ENCODE measurements around the gene SMIM8. TPM values are rescaled to one million over a fixed set of nuclear protein-coding genes. Genes with fewer than 3 reads are reported as not detected.
"Not testable (repeated sequence)": the region's sequence is repeated elsewhere in the genome, so short reads cannot be mapped to it uniquely, and the experiment has no call there.

Gene SMIM8
- total RNA-seq, 1 experiment from 2014 or later: 6.6 TPM

DNA sequence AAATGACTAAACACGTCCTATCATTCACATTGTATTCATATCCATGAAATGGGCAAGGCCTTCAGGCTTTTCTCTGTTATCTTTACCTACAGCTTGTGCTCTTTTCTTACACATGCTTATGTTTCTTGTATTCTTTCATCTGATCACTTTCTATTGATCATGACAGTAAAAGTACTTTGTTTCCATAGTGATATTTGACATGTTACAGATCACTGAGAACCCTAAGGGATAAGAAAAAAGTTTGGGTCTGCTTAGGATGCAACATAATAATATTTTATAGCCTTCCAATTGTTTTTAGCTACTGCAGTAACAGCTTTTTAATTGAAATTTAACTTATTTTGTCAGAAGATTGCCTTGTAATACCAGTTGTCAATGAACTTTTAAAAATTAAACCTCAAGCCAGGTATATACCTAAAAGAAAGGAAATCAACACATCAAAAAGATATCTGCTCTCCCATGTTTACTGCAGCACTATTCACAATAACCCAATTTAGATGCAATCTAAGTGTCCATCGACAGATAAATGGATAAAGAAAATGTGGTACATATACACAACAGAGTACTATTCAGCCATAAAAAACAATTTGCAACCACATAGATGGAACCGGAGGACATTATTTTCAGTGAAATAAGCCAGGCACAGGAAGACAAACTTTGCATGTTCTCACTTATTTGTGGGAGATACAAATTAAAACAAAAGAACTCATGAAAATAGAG, 3.0 kb upstream of the SMIM8 start:
- no CpG with 5 or more reads among the region's 3 CpGs for WGBS (ENCODE audit: extremely low coverage, insufficient read length, low lambda C conversion rate)

DNA sequence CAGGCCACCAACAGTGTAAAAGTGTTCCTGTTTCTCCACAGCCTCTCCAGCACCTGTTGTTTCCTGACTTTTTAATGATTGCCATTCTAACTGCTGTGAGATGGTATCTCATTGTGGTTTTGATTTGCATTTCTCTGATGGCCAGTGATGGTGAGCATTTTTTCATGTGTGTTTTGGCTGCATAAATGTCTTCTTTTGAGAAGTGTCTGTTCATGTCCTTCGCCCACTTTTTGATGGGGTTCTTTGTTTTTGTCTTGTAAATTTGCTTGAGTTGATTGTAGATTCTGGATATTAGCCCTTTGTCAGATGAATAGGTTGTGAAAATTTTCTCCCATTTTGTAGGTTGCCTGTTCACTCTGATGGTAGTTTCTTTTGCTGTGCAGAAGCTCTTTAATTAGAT, 1.5 kb downstream of the SMIM8 start:
- not testable (repeated sequence) for H2AFZ ChIP-seq (ENCODE audit: low read length)
- H3K9me3 Mint-ChIP-seq: peaks cover 6 to 17% of the 10 kb centered on the region in 2 experiments; a peak in 4 of 5 replicates

More for the DNA sequence above, 3.0 kb upstream of the SMIM8 start:
- H2BK20ac ChIP-seq (ENCODE audit: low read depth, low read length, poor library complexity, severe bottlenecking): no peak overlapping the region
- H3K79me2 ChIP-seq (ENCODE audit: insufficient read depth, low read length): no peaks in the 10 kb centered on the region
- no peak overlapping the region for H2AFZ ChIP-seq (ENCODE audit: low read length)
- H3K27me3 Mint-ChIP-seq (ENCODE audit: low read depth): no peaks in the 10 kb centered on the region
- no peak overlapping the region for H3T11ph ChIP-seq (ENCODE audit: low read length)
- no peak overlapping the region for H3K18ac ChIP-seq (ENCODE audit: insufficient read length, low read depth, low read length)
- no peak overlapping the region for H3K56ac ChIP-seq (ENCODE audit: insufficient read length, low read depth, low read length)
- H3K36me3 Mint-ChIP-seq (ENCODE audit: insufficient read depth in 1 of 3, low read depth in 3 of 3): no peaks in the 10 kb centered on the region
- H3K9me3 Mint-ChIP-seq: peaks cover 0 to 4% of the 10 kb centered on the region in 2 experiments; a peak in 1 of 5 replicates
- no peak overlapping the region for H2BK5ac ChIP-seq (ENCODE audit: insufficient read length, low read length)
- H3K9me3 ChIP-seq (ENCODE audit: control insufficient read depth, low read depth, low read length): no peaks in the 10 kb centered on the region
- H3K79me1 ChIP-seq (ENCODE audit: insufficient read depth, low read depth, low read length, poor library complexity, severe bottlenecking): no peaks in the 10 kb centered on the region
- H3K9ac ChIP-seq (ENCODE audit: extremely low read depth, insufficient read length, low read length): no peak overlapping the region
- no peak overlapping the region for H3K4me3 Mint-ChIP-seq
- no peaks in the 10 kb centered on the region for H3K27me3 ChIP-seq (ENCODE audit: insufficient read depth, low read length)
- no peak overlapping the region for H2BK120ac ChIP-seq (ENCODE audit: low read depth, low read length, poor library complexity, severe bottlenecking)
- H2BK12ac ChIP-seq (ENCODE audit: insufficient read length, low read depth, low read length): no peak overlapping the region
- H2BK15ac ChIP-seq (ENCODE audit: low read depth, low read length): no peak overlapping the region
- no peak overlapping the region for H3K27ac Mint-ChIP-seq
- H4K20me1 ChIP-seq (ENCODE audit: control insufficient read depth, insufficient read depth, insufficient read length): no peaks in the 10 kb centered on the region
- no peaks in the 10 kb centered on the region for H3K23me2 ChIP-seq (ENCODE audit: insufficient read length, low read depth, low read length, poor library complexity, severe bottlenecking)
- H4K8ac ChIP-seq (replicated peaks; ENCODE audit: insufficient read length, low read depth, low read length): no peak overlapping the region
- no peak overlapping the region for H3K14ac ChIP-seq (ENCODE audit: insufficient read depth, low read length)
- no peak overlapping the region for H4K91ac ChIP-seq (ENCODE audit: insufficient read length, low read depth, low read length)
- H3K23ac ChIP-seq (ENCODE audit: insufficient read length, low read depth, low read length): no peak overlapping the region
- no peak overlapping the region for H3K27ac ChIP-seq (ENCODE audit: insufficient read length, low read depth, low read length)
- no peaks in the 10 kb centered on the region for H3K4me1 ChIP-seq (ENCODE audit: insufficient read depth, low read length)
- H3K4me1 Mint-ChIP-seq: peaks cover 7 to 8% of the 10 kb centered on the region in 2 experiments
- H2AK5ac ChIP-seq (ENCODE audit: insufficient read length, low read length): no peak overlapping the region
- H4K5ac ChIP-seq (ENCODE audit: insufficient read length, low read depth, low read length): no peak overlapping the region
- TF ChIP-seq, protein P1, sequence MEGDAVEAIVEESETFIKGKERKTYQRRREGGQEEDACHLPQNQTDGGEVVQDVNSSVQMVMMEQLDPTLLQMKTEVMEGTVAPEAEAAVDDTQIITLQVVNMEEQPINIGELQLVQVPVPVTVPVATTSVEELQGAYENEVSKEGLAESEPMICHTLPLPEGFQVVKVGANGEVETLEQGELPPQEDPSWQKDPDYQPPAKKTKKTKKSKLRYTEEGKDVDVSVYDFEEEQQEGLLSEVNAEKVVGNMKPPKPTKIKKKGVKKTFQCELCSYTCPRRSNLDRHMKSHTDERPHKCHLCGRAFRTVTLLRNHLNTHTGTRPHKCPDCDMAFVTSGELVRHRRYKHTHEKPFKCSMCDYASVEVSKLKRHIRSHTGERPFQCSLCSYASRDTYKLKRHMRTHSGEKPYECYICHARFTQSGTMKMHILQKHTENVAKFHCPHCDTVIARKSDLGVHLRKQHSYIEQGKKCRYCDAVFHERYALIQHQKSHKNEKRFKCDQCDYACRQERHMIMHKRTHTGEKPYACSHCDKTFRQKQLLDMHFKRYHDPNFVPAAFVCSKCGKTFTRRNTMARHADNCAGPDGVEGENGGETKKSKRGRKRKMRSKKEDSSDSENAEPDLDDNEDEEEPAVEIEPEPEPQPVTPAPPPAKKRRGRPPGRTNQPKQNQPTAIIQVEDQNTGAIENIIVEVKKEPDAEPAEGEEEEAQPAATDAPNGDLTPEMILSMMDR (conservative IDR thresholded peaks at IDR 0.05): no peak
- DNase-seq: no peak
- H3K4ac ChIP-seq (ENCODE audit: low read depth, low read length): no peak overlapping the region
- no peak overlapping the region for H3K4me2 ChIP-seq (ENCODE audit: insufficient read depth, insufficient read length, low read length)

More for the DNA sequence above, 1.5 kb downstream of the SMIM8 start:
- not testable (repeated sequence) for H3K27ac Mint-ChIP-seq; H3K18ac ChIP-seq (ENCODE audit: insufficient read length, low read depth, low read length); H2BK15ac ChIP-seq (ENCODE audit: low read depth, low read length); H3K23ac ChIP-seq (ENCODE audit: insufficient read length, low read depth, low read length); H3K79me1 ChIP-seq (ENCODE audit: insufficient read depth, low read depth, low read length, poor library complexity, severe bottlenecking); H2BK120ac ChIP-seq (ENCODE audit: low read depth, low read length, poor library complexity, severe bottlenecking); H4K8ac ChIP-seq (replicated peaks; ENCODE audit: insufficient read length, low read depth, low read length); H2AK5ac ChIP-seq (ENCODE audit: insufficient read length, low read length); H4K91ac ChIP-seq (ENCODE audit: insufficient read length, low read depth, low read length); H4K20me1 ChIP-seq (ENCODE audit: control insufficient read depth, insufficient read depth, insufficient read length); H3K14ac ChIP-seq (ENCODE audit: insufficient read depth, low read length); H2BK20ac ChIP-seq (ENCODE audit: low read depth, low read length, poor library complexity, severe bottlenecking); H3K23me2 ChIP-seq (ENCODE audit: insufficient read length, low read depth, low read length, poor library complexity, severe bottlenecking); H4K5ac ChIP-seq (ENCODE audit: insufficient read length, low read depth, low read length); H2BK5ac ChIP-seq (ENCODE audit: insufficient read length, low read length); H2BK12ac ChIP-seq (ENCODE audit: insufficient read length, low read depth, low read length); H3T11ph ChIP-seq (ENCODE audit: low read length); H3K56ac ChIP-seq (ENCODE audit: insufficient read length, low read depth, low read length); H3K4me2 ChIP-seq (ENCODE audit: insufficient read depth, insufficient read length, low read length); H3K79me2 ChIP-seq (ENCODE audit: insufficient read depth, low read length); H3K9me3 ChIP-seq (ENCODE audit: control insufficient read depth, low read depth, low read length); H3K27ac ChIP-seq (ENCODE audit: insufficient read length, low read depth, low read length); H3K4ac ChIP-seq (ENCODE audit: low read depth, low read length); H3K4me1 ChIP-seq (ENCODE audit: insufficient read depth, low read length); H3K27me3 ChIP-seq (ENCODE audit: insufficient read depth, low read length); DNase-seq; H3K9ac ChIP-seq (ENCODE audit: extremely low read depth, insufficient read length, low read length); H3K27me3 Mint-ChIP-seq (ENCODE audit: low read depth)
- H3K4me1 Mint-ChIP-seq: peaks cover 13 to 17% of the 10 kb centered on the region in 2 experiments
- WGBS (ENCODE audit: extremely low coverage, insufficient read length, low lambda C conversion rate): no CpG with 5 or more reads among the region's 1 CpG
- H3K4me3 Mint-ChIP-seq: peak overlapping the region; percentile 43 to 91; a peak in 3 of 5 replicates
- peaks cover 6 to 14% (median 11%) of the 10 kb centered on the region in 3 experiments; a peak in 5 of 7 replicates for H3K36me3 Mint-ChIP-seq (ENCODE audit: insufficient read depth in 1 of 3, low read depth in 3 of 3)

Measured in H9 (cell line).